GM21423 (cell line): ENCODE results near the gene SLC7A11.

ENCODE experiments used
- ATAC-seq: cut with Tn5 transposase; IDR thresholded peaks from one replicate; pipeline ENCODE4 v1.9.1; 2021; ENCODE audit warnings: mild to moderate bottlenecking, moderate library complexity; ENCODE audit not compliant: unreplicated experiment

SLC7A11 gene

GRCh38 chr4:138242076-138242833, at the start of gene SLC7A11:
TSS of gene SLC7A11 (minus strand) at chr4:138242349. CDS start at chr4:138242069, 280 bp downstream.
- ATAC-seq, result peak; percentile 98

DNA sequence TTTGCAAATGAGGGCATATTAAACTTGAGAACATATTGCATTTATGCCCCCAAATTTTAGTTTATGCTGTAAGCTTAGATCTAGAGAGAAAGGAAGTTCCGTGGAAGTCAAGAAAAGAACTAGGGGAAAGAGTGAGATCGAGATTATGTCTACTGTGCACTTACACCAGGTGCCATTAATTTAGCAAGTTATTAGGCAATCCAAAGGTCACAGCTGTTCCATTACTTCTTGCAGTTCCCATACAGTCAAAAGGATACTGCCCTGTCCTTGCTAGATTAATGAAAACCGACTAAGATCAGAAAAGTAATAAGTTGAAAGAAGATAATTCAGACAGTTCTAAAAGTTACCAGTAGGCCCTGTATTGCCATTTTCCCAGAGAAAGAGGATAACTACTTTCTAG, 49.3 kb upstream of the SLC7A11 start:
- no peak for ATAC-seq

- ATAC-seq, result no peak
Measured at GRCh38 chr4:138290805-138291204, 48.7 kb upstream of the SLC7A11 start.

- no peak for ATAC-seq
Measured at GRCh38 chr4:138279286-138279685, 37.1 kb upstream of the SLC7A11 start.

DNA sequence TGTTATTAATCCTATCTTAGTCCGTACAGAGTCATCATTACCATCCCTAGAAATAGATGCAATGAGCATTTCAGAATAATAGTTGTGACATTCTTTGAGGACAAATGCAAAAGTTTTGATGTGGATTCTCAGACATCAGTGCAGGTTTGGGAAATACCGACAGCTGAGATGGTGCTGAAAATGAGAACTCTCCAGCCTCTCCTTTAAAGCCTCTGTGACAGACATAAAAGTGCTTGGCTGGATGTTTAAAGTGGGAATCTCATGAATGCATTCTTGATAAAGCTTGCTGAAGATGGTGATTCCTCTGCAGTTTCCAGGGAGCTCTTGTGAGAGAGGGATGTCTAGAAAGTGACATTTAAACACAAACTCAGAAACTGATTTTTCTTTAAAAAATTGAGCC, 35.0 kb upstream of the SLC7A11 start:
- ATAC-seq, result no peak

- ATAC-seq, result no peak
Measured at GRCh38 chr4:138275963-138276621, 33.9 kb upstream of the SLC7A11 start.

DNA sequence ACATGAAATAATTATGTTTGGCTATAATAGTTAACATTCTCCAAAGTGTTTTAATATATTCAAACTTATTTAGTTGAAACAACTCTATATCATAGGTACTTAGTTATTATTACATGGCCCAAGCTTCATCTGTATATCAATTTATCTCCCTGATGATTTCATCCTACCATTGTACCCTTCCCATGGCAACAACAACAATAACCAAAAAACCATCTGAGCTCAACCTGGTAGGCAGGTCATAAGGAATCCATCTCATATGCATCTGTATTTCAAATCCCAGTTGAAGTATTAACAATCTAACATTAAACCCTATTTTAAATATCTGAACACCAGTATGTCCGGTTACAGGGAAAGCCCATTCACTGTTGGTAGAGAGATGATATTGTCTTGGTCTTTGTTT, 33.1 kb upstream of the SLC7A11 start:
- ATAC-seq, result no peak

- no peak for ATAC-seq
Measured at GRCh38 chr4:138269175-138269574, 27.0 kb upstream of the SLC7A11 start.

- ATAC-seq, result no peak
Measured at GRCh38 chr4:138267835-138268234, 25.7 kb upstream of the SLC7A11 start.

- no peak for ATAC-seq
Measured at GRCh38 chr4:138266948-138267347, 24.8 kb upstream of the SLC7A11 start.

DNA sequence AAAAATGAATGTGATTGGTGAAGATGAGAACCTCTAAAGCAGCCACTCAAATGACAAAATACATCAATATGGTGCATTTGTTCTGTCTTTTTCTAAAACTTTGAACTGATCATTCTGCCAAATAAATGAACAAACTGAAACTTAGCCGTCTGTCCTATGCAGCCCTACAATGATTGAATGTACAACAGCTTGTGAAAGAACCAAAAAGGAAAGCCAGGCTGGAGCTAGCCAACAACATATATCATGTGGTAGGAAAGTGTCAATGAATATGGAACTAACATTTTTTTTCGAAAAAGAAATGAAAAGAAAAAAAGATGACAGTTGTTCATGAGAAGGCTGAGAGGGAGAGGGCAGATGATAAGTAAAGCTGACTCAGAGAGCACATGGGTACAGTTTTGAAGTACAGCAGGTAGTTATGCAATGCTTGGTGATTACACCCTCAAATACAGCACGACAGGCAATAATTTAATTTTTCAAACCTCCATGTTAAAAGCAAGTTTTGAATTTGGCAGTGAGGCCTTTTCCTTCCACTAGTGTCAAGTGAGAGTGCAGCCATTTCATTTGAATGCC, 21.2 kb upstream of the SLC7A11 start:
- no peak for ATAC-seq

DNA sequence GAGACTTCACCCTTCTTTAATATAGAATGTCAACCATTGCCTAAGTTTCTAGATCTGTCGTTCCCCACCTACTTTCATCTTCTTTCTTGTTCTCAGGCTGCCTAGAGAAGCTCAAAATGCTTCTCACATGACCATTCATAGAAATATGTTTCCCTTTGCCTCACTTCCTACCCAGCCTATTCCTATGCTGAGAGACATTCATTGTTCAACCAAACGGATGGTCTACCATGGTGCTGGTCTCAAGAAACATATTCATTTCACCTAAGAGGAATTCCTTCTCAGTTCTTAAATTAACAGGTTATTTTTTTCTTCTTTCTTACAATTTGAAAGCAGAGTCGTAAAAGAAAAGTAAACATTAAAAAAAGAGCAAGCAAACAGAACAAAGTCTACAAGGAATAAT, 20.3 kb upstream of the SLC7A11 start:
- ATAC-seq, result no peak

DNA sequence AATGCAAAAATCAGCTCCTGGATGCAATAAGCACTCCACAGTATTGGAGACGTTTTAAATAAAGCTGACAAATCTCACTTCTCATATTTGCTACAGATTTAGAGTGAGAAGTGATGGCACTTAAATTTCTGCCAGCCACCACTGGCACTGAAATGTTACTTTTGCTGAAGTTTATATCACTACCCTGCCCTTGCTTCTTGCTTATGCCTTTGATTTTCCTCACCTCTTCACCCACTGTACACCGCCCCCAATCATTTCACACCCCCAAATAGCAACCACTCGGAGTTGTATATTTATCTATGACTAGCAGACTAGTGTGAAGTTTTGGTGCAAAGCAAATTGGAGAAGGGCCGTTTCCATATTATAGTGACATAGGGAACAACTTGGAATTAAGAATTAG, 19.9 kb upstream of the SLC7A11 start:
- no peak for ATAC-seq

DNA sequence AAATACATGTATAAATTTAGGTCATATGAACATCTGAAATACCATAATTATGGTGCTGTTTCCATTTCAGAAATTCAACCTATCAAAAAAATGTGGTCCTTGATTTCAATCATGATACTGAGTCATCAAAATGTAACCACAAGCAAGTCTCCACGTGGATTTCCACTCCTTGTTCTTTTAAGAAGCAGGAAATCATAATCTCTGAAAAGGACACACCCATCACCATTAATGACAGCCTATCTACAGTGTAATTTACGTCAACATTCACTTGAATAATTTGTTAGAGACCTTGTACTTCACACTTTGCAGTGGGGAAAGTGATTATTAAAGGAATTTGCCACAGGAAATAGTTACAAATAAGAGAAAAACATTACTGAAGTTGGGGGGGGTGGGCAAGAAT, 17.7 kb upstream of the SLC7A11 start:
- ATAC-seq, result no peak

- ATAC-seq, result no peak
Measured at GRCh38 chr4:138259271-138259670, 17.1 kb upstream of the SLC7A11 start.

- no peak for ATAC-seq
Measured at GRCh38 chr4:138256608-138257007, 14.5 kb upstream of the SLC7A11 start.

DNA sequence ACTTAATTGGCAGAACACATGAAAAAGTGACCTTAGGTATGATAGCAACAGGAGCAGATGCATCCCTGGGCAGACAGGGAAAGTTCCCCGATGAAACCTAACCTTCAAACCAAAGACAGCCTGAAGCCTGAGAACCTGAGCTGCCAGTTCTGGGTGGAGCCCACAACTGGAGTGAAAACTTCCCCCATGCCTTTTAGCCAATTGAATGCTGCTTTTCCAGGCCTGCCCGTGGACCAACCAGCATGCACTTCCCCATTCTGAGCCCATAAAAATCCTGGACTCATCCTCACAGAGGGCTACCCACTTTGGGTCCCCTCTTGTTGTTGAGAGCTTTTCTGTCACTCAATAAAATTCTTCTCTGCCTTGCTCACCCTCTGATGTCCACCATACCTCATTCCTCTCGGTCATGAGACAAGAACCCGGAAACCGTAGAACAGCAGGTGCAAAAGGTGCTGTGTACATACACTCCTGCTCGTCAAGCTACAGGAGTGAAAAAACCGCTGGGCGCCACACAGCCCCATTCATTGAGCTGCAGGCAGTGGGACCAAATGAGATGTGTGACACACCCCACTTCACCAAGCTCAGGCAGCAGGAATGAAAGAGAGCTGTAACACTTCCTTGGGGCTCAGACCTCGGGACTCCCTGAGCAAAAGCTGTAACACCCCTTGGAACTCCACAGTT, 13.9 kb upstream of the SLC7A11 start:
- ATAC-seq, result no peak

DNA sequence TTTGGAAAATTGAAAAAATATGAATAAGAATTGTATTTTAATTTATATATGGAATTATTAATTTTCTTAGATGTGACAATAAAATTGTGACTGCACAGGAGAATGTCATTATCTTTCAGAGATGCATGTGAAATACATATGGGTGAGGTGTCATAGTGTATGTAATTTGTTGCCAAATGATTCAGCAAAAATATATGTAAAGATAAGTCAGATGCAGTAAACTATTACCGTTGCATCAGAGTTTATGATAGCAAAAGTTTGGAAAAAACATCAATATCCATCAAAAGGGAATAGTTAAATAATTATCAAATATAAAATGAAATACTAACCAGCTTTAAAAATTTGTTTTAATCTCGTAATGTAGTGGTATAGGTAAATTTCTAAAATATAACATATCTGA, 10.4 kb upstream of the SLC7A11 start:
- no peak for ATAC-seq

DNA sequence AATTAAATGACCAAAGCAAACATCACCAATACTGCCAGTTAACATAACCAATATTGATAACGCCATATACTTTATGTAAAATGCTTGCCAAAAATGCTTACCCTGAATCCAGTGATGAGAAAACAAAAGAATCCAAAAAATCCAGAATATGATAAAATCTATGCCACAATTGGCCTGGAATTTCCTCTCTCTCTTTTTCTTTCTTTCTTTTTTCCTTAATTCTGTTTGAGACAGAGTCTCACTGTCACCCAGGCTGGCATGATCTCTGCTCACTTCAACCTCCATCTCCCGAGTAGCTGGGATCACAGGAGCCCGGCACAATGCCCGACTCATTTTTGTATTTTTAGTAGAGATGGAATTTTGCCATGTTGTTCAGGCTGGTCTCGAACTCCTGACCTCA, 9.8 kb upstream of the SLC7A11 start:
- no peak for ATAC-seq

DNA sequence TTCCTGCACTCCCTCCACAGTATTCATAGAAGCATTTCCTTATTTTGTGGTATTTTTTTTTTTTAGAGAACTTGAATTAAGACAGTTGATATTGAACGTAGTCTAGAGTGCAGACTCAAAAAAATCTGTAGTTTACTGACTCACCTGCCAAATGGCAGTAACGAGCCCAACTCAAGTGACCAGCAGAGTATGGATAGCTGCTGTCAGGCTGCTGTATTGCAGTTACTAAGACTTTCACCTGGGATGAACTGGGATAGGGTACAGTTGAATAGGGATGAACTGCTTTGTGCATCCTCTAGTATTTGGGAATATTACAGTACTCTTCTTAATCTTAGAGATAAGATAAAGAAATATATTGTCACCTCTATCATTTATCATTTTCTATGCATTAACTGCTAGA, 7.0 kb upstream of the SLC7A11 start:
- no peak for ATAC-seq

DNA sequence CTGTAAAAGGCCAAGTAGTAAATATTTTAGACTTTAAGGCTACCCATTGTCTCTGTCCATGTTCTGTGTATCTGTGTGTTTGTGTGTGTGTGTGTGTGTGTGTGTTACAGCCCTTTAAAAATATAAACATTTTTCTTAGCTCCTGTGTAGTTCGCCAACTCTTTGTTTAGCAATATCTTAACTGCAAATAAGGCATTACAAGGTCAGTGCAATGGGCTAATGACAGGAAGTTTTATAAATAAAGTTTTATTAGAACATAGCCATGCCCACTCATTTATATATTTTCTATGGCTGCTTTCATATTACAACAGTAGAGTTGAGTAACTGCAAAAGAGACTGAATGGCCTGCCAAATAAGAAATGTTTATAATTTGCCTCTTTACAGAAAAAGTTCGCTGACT, 5.9 kb upstream of the SLC7A11 start:
- ATAC-seq, result no peak

DNA sequence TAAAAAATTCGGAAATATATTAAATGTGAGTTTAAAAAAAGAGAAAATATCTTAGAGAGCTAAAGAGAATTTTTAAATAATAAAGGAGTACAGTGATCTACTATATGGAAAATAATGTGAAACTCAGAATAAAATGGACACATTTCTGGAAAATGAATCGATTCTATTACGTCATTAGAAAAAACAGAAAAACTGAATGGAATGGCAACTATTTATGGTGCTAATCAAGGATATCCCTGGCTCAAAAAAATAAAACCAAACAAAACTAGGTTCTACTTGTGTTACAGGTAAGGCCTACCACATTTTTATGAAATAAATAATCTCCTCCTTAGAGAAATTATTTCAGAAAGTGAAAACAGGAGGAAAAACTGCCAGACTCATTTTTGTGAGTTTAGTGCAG, 5.5 kb upstream of the SLC7A11 start:
- ATAC-seq, result no peak
